GM18507 (cell line): ENCODE measurements around the gene GUCY2D.

Experiments used
- DNase-seq: peaks from one replicate; pipeline ENCODE4 v3.0.0; 2011; ENCODE audit warnings: low read depth; ENCODE audit not compliant: insufficient read length; ENCODE audit errors: extremely low spot score
- FAIRE-seq: peaks from 2 replicates; lab custom pipeline; 2011; peaks lifted over from hg19 to GRCh38; lab: Jason Lieb, UNC

The GUCY2D gene

GRCh38 chr17:8039611-8040168, 37.3 kb downstream of the GUCY2D start:
- DNase-seq (no peak), FAIRE-seq (no peak)

GRCh38 chr17:8041249-8041928, 39.0 kb downstream of the GUCY2D start:
- DNase-seq (no peak), FAIRE-seq (peak; percentile 55)

GRCh38 chr17:8041979-8042378, 39.6 kb downstream of the GUCY2D start:
- DNase-seq (no peak), FAIRE-seq (no peak)

- DNase-seq (no peak), FAIRE-seq (no peak)
Measured at GRCh38 chr17:8044819-8045810, 42.7 kb downstream of the GUCY2D start.

- no peak for FAIRE-seq
- no peak for DNase-seq
Measured at GRCh38 chr17:8046306-8046928, 44.0 kb downstream of the GUCY2D start.

- no peak for FAIRE-seq
- no peak for DNase-seq
Measured at GRCh38 chr17:8046929-8047768, 44.7 kb downstream of the GUCY2D start.

GRCh38 chr17:8047769-8048110, 45.3 kb downstream of the GUCY2D start:
- no peak for DNase-seq

GRCh38 chr17:8048236-8048635, 45.8 kb downstream of the GUCY2D start:
- no peak for FAIRE-seq
- no peak for DNase-seq

More at GRCh38 chr17:8047769-8048110, 45.3 kb downstream of the GUCY2D start:
- no peak for FAIRE-seq

GRCh38 chr17:8048736-8049135, 46.3 kb downstream of the GUCY2D start:
- FAIRE-seq (no peak), DNase-seq (no peak)

- FAIRE-seq (no peak), DNase-seq (no peak)
Measured at GRCh38 chr17:8051831-8052230, 49.4 kb downstream of the GUCY2D start.

GRCh38 chr17:8052256-8053252, 50.1 kb downstream of the GUCY2D start:
- DNase-seq = no peak
- no peak for FAIRE-seq

- DNase-seq (no peak), FAIRE-seq (no peak)
Measured at GRCh38 chr17:8053600-8053999, 51.2 kb downstream of the GUCY2D start.

- no peak for FAIRE-seq
- DNase-seq = no peak
Measured at GRCh38 chr17:8055851-8056231, 53.4 kb downstream of the GUCY2D start.

GRCh38 chr17:8056232-8056975, 54.0 kb downstream of the GUCY2D start:
- DNase-seq = peak; percentile 29
- peak; percentile 73 for FAIRE-seq

- FAIRE-seq (no peak), DNase-seq (no peak)
Measured at GRCh38 chr17:8056976-8057625, 54.7 kb downstream of the GUCY2D start.

GRCh38 chr17:8057691-8058114, 55.3 kb downstream of the GUCY2D start:
- peak; percentile 51 for DNase-seq
- FAIRE-seq = peak; percentile 90

GRCh38 chr17:8059131-8059530, 56.7 kb downstream of the GUCY2D start:
- FAIRE-seq = no peak

More at GRCh38 chr17:8059131-8059530, 56.7 kb downstream of the GUCY2D start:
- DNase-seq = no peak
